GM21367 (cell line): ENCODE data around the gene ANKRD33.

Source experiments
- ATAC-seq: cut with Tn5 transposase; IDR thresholded peaks from one replicate; pipeline ENCODE4 v1.9.1; 2021; ENCODE audit not compliant: unreplicated experiment

The ANKRD33 gene, protein sequence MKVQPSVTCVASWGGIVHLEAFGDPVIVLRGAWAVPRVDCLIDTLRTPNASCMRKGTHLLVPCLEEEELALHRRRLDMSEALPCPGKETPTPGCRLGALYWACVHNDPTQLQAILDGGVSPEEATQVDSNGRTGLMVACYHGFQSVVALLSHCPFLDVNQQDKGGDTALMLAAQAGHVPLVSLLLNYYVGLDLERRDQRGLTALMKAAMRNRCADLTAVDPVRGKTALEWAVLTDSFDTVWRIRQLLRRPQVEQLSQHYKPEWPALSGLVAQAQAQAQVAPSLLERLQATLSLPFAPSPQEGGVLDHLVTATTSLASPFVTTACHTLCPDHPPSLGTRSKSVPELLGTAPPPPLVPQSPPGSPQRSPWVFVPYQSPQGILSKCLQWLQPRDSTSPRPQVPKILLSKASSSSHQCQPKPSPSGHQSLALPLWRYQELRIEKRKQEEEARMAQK

DNA sequence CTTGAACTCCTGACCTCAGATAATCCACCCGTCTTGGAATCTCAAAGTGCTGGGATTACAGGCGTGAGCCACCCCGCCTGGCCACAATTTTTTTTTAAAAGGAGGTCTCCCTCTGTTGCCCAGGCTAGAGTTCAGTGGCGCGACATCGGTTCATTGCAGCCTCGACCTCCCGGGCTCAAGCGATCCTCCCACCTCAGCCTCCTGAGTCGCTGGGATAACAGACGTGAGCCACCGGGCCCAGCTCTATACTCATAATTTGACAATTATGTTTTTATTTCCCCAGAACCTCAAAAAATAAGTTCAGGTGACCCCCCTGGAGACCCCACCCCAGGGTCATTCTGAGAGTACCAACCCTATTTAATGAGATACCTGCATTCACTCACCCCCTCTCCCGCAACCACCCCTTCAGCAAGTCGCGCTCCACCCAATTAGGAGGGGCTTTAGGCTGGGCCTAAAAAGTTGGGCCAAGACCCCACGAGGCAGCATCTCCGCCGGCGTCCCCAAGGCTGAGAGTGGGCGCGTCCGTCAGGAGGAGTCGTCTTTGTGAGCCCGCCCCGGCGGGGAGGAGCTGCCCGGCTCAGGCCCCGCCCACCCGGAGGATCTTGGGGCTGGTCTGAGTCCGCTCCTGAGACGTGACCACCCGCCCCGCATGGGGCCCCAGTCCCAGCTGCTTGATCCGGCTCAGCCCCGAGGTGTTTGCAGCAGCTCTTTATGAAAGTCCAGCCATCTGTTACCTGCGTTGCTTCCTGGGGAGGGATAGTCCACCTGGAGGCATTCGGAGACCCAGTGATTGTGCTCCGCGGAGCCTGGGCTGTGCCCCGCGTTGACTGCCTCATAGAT lies at the start of gene ANKRD33:
Gene ANKRD33 (plus strand): TSS at position 628 of the 840 bp plus-strand sequence. CDS start 84 bp downstream, at position 712.
- no peak for ATAC-seq

DNA sequence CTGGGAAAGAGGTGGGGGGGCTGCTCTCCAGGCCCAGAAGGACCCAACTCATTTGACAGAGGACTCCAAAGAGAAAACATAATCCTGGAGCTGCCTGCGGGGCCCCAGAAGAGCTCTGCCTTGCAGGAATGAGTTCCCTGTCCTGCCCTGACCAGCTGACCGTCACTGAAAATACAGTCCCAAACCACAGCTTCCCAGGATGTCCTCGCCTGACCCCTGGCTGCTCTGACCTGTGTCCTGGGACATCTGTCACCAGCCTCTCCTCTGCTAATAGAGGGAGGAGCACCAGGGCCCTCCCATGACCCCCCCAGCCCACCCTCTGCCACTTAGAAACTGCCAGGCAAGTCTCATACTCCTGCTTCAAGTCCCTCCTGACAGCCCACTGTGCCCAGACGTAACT lies 49.1 kb upstream of the ANKRD33 start:
- no peak for ATAC-seq

DNA sequence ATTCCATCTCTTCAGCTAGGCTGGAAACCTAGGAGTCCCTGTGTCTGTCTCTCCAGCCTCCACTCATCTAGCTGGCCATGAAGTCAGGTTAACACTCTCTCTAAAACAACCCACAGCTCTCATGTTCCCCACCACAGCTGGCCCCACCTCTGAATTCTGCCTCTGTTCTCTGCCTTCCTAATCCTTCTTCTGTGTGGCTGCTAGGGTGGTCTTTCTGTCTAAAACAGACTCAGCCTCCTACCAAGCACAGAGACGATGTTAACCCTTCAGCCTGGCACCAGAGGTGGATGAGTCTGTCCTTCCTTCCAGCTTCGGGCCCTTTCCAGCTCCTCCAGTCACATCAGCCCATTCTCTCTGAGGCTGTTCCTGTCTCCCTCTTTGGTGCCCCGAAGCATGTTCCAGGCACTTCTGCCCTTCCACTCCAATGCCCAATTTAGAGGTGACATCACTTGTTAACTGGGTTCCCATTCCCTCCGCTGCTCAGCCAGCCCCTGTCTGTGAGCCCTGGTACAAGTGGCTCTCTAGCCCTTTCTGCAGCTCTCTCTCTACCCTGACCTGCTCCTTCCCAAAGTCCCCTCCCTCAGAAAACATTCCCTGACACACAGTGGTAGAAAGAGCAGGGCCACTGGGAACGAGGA lies 48.5 kb upstream of the ANKRD33 start:
- ATAC-seq: no peak

DNA sequence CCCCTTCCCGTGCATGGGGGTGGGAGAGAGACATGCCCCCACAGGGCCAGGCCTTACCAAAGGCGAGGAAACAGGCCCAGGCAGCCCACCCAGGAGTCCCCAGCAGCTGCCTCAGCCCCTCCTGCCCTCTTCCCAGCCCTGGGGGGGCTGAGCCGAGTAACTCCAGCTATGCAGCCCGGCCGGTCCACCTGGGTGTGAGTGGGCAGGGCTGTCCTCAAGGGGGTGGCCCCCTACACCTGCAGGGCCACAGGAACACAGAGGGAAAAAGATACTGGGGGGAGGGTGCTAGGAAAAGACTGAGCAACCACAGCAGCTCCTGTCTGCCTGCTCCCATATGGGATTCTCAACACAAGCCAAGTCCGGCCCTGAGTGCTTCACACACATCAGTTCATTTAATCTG lies 46.9 kb upstream of the ANKRD33 start:
- ATAC-seq: no peak

DNA sequence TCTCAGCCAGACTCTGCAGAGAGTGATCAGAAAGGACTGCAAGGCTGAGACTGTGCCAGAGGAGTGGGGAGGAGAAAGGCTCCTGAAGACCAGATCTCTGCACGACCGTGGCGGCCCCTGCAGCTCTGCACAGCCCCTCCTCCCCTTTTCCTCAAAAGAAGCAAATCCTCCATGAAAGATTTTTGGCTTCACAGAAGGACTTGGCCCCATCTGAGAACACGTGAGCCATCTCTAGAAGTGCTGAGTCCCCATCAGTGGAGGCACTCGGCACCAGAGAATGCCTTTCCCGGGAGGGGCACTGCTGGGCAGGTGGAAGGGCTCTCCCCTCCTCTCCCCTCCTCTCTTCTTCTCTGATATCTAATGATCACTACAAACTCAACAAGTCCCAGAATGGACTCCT lies 46.2 kb upstream of the ANKRD33 start:
- no peak for ATAC-seq

DNA sequence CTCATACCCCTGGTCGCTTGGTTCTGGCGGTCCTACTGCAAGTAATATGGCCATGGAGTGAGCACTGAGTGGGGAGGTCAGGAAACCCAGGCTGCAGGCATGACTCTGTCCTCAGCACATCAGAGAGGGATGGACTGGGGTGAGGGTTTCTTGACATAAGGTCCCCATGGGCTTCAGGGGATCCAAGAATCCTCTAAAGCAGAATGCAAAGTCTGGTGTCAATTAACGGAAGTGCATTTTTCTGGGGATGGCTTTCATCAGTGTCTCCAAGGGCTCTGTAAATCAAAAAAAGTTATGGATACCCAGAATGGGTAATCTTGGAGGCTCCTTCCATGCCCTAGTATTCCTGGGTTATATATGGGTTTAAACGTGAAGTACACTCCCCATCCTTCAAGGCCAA lies 43.0 kb upstream of the ANKRD33 start:
- no peak for ATAC-seq

DNA sequence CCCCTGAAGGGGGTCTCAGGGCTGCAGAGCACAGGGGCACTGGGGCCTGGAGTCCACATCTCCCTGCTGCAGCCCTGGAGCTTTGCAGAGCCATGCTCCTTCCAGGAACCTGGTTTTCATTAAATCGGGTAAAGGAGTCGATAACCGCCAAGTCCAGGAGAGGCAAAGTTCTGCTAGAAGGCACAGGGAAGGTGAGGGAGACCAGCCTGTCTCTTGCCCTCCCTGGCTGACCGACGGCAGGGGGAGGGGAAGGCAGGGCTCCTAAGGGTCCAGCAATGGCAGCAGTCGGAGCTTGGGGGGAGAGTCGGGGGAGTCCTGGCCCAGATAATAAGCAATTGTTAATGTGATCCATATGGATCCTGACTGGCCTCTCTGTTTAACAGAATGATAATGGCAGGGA lies 42.4 kb upstream of the ANKRD33 start:
- no peak for ATAC-seq

DNA sequence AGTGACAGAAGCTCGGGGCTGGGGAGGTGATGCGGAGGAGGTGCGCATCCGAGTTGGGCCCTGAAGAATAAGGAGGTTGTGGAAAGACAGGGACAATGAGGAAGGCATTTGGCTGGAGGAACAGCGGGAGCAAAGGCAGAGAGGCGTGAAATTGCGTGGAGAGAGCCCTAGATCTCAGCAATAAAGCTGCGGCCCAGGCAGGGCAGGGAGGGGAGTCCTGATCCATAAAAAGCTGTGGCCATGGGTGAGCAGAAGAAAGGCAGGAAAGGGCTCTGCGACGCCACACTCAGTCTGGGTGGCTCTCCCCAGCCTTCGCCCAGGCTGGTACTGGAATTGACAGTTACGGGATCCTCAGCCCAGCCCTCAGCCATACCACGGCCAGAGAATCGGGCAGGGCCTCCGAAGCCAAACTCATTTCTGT lies 41.6 kb upstream of the ANKRD33 start:
- no peak for ATAC-seq

DNA sequence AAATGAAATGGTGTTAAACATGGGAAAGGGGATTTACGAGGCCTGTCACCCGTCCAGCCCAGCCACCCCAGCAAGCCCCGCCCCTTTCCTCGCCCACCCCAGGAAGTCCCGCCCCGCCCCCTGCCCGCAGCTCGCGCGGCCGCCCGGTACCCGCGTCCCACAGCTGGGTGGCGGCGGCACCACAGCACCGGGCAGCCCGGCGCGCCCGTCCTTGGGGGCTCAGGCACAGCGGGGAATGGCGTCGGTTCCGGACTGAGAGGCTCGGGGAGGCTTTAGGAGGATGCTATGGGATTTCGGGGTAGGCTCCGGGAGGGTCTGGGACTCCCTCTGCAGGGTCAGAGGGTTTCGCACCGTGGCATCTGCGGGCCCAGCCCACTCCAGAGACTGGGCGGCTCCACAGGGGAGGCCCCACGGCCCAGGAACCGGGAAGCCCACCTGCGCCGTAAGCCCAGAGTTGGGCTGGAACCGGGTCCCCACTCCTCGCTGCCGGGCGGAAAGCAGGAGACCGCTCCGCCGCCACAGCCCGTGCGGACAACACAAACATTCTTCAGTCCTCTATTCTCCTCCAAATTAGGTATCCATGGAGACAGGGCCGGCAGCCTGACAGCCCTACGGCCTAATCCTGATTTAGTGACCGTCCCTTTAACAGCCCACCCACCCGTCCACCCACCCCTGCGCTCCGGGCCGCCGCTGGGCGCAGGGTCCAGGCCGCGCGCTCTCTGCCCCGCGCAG lies 40.8 kb upstream of the ANKRD33 start:
- no peak for ATAC-seq

DNA sequence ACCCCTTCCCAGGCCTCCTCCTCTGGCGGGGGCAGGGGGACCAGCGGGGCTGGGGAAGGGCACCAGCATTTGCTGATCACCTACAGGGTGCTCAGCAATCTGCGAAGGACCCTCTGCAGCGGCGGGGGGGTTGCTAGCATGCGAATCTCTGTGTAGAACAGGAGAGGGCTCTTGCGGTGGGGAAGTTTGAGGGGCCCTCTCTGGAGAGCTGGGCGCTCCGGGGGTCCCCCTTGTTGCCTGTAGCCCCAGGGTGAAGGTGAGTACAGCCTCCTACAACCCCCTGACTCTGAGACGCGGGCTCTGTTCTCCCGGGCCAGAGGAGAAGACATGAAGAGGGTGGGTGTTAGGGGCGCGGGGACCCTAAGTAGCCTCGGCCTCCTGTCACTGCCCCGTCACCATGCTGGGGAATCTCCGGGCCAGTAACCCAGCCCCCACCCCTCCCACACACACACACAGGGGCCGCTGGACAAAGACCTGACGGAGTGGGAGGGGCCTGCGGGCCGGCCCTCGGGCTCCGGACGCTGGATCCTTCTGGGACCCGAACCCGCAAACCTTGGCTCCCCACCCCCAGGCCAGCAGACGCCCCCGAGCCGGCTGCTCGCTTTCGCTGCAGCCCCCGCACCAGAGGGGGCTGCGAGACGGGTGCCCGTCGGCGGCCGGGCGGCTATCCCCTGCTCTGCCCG lies 40.1 kb upstream of the ANKRD33 start:
- no peak for ATAC-seq

DNA sequence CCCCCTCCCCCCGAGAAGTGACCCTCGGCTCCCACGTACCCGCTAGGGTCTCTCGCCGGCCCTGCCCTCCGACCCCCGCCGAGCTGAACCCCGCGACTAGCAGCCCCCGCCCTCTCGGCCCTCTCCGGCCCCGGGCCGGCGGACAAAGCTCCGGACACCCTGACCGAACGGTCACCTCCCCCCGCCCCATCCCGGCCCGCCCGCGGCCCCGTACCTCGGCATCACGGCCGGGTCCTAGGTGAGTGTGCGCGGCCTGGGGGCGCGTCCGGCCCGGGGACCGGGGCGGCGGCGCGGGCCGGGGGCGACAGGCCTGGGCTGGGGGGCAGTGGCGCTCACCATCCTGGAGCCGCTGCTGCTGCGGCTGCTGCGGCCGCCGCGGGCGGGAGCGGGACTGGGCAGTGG lies 39.6 kb upstream of the ANKRD33 start, which contains the start of gene FIGNL2:
Gene FIGNL2 (minus strand): TSS at position 393 of the 402 bp plus-strand sequence. CDS start 26,305 bp downstream, outside the sequence.
- ATAC-seq: no peak

DNA sequence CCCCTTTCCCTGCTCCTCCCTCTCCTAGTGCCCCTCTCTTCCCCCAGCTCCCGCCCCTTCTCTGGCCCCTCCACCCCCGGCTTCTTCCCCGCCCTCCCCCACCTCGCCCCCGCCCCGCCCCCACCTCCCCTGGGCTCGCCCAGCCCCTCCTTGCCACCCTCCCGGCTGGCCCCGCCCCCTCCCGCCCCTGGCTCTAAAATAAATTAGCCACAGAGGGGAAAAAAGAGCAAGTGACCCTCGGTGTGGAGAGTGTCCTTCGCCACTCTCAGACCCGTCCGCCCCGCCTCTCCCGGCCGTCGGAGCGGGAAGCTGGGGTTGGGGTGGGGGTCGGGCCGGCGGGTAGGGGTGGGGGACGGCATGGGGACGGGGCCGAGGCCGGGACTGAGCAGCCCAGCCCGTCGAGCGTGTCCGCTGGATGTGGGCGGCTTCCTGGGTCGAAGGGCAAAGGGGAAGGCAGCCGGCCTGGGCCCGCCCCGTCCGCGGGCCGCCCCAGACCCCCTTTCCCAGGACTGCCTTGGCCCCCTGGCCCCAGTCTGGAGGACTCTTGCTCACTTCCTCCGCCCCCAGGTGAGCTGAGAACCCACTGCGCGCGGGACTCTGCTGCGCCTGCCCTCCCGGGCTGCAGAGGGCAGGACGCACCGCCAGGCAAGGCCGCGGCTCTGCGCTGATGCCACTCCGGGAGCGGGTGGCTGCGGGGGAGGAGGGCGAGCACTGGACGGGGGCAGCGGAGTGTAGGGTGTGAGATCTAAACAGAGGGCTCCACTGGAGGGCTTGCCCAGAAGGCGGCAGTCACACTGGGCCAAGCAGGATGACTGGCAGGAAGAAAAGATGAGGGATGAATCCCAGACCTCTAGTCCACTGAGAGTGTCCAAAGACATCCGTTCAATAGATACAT lies 38.8 kb upstream of the ANKRD33 start:
- ATAC-seq: no peak

DNA sequence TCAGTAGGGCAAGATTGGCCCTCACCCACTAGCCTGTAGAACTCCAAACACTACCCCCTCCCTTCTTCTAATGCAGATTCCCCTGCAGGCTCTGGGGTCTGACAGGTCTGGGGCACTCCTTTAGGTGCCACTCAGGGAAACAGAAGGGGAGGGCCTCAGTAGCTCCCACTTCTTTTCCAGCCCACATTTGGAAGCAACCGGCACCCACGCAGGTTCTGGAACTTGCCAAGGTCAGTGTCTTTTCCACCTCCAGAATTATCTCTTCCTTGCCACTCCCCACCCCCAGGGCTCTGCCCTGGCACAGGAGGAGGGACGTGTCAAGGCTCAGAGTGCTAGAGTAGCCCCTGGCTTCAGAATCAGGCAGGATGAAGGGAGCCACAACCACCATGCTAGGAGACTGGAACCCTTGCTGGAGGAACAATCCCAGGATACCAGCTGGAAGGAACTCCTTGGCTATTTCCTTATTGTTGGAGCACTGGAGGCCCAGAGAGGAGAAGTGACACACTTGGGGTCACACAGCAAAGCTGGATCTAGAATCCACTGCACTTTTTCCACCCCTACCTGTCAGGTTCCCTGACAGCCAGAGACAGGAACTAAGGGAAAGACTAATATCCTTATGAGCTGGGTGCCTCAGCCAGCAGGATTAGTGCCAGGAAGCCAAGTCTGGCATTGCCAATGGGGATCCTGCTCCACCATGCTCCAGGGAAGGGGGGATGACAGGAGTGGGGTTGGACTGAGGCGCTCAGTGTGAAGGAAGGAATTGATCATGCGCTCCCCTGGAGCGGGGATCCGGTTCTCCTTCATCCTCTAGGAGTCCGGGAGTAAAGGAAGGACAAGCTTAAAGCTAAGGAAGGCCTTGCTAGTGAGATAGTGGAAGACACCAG lies 37.6 kb upstream of the ANKRD33 start:
- ATAC-seq: no peak

DNA sequence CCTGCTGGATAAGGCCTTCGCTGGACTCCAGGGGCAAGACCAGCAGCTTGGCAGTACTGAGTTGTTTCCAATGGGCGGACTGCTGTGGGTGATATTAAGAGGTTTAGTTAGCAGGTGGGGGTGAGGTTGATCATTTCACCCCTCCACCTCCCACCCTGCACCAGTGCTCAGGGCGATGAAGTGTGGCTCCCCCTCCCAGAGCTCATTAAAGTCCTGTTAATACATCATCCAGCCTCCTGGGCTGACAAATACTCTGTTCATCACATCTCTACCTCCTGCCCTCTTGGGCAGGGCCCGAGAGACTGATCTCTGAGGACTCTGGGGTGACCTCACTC lies 37.0 kb upstream of the ANKRD33 start:
- no peak for ATAC-seq

DNA sequence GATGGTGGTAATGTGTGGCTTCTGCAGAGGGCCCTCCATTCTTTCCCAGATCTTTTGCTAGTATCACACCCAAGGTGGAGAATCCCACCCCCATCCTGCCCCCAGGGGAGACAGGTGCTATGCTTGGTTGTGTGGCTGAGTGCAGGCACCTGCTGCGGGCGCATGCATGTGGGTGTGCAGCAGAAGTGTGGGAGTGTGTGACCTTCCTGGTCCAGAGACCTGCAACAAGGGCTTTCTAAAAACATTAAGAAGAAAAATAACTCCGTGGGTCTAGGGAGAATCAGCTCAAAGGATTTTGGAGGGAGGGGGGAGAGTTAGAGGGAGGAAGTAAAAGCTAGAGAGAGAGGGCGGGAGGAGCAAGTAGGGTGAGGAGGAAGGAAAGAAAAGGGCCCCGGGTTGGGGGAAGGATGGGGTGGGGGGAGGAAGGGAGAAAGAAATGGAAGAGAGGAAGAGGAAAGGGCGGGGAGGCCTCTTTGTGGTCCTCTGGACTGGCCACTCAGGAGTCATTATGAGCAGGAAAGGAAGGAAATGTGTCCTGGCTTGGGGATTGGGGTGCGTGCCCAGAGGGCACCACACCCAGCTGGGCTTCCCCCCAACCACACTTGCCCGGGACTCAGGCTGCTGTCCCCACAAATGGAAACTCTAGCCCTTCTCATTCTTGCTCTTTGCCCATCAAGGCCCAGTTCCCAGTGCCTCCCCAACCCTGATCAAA lies 36.3 kb upstream of the ANKRD33 start:
- ATAC-seq: no peak

DNA sequence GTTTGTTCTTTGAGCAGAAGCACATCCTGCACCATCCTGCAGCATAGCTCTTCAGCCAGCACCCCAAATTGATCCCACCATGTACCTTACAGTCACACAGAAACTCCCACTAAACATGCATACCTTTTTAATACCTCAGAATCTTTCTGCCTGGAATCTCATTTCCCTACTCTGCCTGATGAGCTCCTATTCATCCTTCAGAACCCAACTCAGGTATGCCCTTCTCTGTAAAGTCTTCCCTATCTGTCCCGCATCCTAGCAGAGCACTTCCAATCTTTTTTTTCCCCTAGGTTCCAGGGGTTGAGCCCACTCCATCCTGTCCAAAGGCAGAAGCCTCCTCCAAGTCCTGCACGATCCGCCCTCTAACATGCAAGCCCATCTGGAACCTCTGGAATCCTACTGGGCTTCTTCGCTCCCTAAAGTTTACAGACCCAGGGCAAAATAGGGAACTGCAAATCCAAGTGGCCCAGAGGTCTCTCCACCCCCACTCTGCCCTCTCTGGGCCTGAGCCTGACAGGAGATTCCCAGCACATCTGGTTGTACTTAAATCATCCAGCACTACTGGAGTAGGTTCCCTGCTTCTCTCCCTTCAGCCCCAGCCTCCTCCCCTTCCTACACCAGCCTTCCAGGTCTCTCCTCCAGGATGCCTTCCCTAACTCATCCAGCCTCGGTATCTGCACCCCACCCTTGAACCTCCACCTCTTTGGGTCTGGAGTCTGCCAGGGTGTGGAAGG lies 35.3 kb upstream of the ANKRD33 start:
- ATAC-seq: no peak
